OCI-LY7 (cell line): ENCODE results near the gene UVSSA. TPM values are rescaled to one million over a fixed set of nuclear protein-coding genes. Genes with fewer than 3 reads are reported as not detected.

Experiments
- BruUV-seq: library from RNA; stranded (reverse); fragments of 400-500 nt; replicated peaks from 2 replicates; lab custom pipeline; 2021; lab: Mats Ljungman, UMichigan
- CTCF ChIA-PET: fragments of 300-600 bp; sonication (Branson Sonifier 250); formaldehyde crosslinking; loops from one replicate; lab custom pipeline; 2022; ENCODE audit warnings: antibody characterized with exemption; ENCODE audit not compliant: unreplicated experiment; lab: Charles Lee
- POLR2A ChIA-PET: fragments of 300-600 bp; sonication (Branson Sonifier 250); formaldehyde crosslinking; loops from one replicate; lab custom pipeline; 2022; ENCODE audit warnings: antibody characterized with exemption; lab: Charles Lee
- DNase-seq: peaks from one replicate; pipeline ENCODE4 v3.0.0-alpha.2; 2015; ENCODE audit warnings: low spot score
- H2AFZ ChIP-seq: fragments of 200-600 bp; sonication (generic), shearing (Covaris generic); 2 replicates; pipeline ENCODE4 v1.6.1; 2014; ENCODE audit warnings: mild to moderate bottlenecking, antibody characterized with exemption, low read length, moderate library complexity
- H3K27ac ChIP-seq: fragments of 200-600 bp; sonication (generic); 2 replicates; pipeline ENCODE4 v1.5.1; 2014; ENCODE audit warnings: mixed run types, low read depth, mild to moderate bottlenecking, moderate library complexity, low read length, inconsistent platforms; ENCODE audit not compliant: poor library complexity, severe bottlenecking
- H3K36me3 ChIP-seq: fragments of 200-600 bp; sonication (generic); 2 replicates; pipeline ENCODE4 v1.6.1; 2014; ENCODE audit warnings: mild to moderate bottlenecking, antibody characterized with exemption, low read length, moderate library complexity, mixed read lengths; ENCODE audit not compliant: insufficient read depth
- H3K4me1 ChIP-seq: fragments of 200-600 bp; sonication (generic); 2 replicates; pipeline ENCODE4 v1.5.1; 2014; ENCODE audit warnings: mild to moderate bottlenecking, low read length; ENCODE audit not compliant: insufficient read depth, poor library complexity, severe bottlenecking
- H3K4me2 ChIP-seq: fragments of 200-600 bp; sonication (generic); 2 replicates; pipeline ENCODE4 v1.6.1; 2014; ENCODE audit warnings: mild to moderate bottlenecking, low read length
- H3K4me3 ChIP-seq: fragments of 200-600 bp; sonication (generic); 2 replicates; pipeline ENCODE4 v1.5.1; 2014; ENCODE audit warnings: mild to moderate bottlenecking, low read depth, low read length; ENCODE audit not compliant: poor library complexity, severe bottlenecking
- H3K79me2 ChIP-seq: fragments of 200-600 bp; sonication (generic); 2 replicates; pipeline ENCODE4 v1.6.1; 2016; ENCODE audit warnings: low read depth, mild to moderate bottlenecking, low read length, moderate library complexity, mixed read lengths; ENCODE audit not compliant: insufficient read depth
- H3K9me2 ChIP-seq: fragments of 200-600 bp; sonication (generic); 2 replicates; pipeline ENCODE4 v1.6.1; 2016; ENCODE audit warnings: mild to moderate bottlenecking, low read length, mixed read lengths; ENCODE audit not compliant: insufficient read depth
- H3K9me3 ChIP-seq: fragments of 200-600 bp; sonication (generic); 2 replicates; pipeline ENCODE4 v1.6.1; 2014; ENCODE audit warnings: mild to moderate bottlenecking, mixed run types, low read length, mixed read lengths
- H4K20me1 ChIP-seq: fragments of 200-600 bp; sonication (generic); 2 replicates; pipeline ENCODE4 v1.6.1; 2014; ENCODE audit warnings: mild to moderate bottlenecking, antibody characterized with exemption, low read length, moderate library complexity, mixed read lengths; ENCODE audit not compliant: insufficient read depth
- EZH2phosphoT487 ChIP-seq: fragments of 200-600 bp; sonication (generic); IDR thresholded peaks from 2 replicates; pipeline ENCODE4 v1.6.1; 2018; ENCODE audit warnings: low read depth, borderline replicate concordance, mild to moderate bottlenecking, mixed run types, antibody characterized with exemption, low read length, moderate library complexity, mixed read lengths
- intact Hi-C: fragments of 100-400 bp; cut with micrococcal nuclease; formaldehyde crosslinking; loops from one replicate; pipeline ENCODE4 v1.10.0; 2022; ENCODE audit not compliant: unreplicated experiment
- total RNA-seq, 2 experiments: library from RNA; depleted of rRNA in 1 of 2; stranded (reverse); fragments of >200 nt in 1 of 2; shearing (Covaris generic) in 1 of 2; gene quantifications; 2 replicates each; pipeline ENCODE4 v1.2.3, GENCODE V29; 2014 to 2022
- TF ChIP-seq, protein P1 (sequence below): fragments of 200-600 bp; sonication (generic); conservative IDR thresholded peaks from 2 replicates; pipeline ENCODE4 v1.5.1; 2014; ENCODE audit warnings: mild to moderate bottlenecking, antibody characterized with exemption, low read length, moderate library complexity, mixed read lengths

The UVSSA gene
- total RNA-seq, 2 experiments from 2014 or later, result 13.2 to 43.2 TPM

DNA sequence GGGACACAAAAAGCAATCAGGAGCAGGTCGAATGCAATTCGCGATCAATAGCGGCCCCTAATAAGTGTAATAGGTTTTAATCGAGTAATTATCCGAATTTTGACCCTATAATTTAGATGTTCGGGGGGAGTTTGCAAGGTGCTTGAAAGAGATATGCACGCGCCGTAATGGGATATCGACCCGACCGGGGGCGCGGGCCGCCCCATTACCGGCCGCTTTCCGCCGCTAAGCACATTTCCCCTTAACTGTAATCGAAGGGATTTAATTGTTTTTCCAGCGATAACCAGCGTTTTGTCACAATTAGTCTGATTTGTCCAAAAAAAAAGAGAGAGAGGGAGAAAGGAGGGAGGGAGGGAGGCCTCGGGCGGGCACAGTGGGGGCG is 58.2 kb downstream of the UVSSA start:
- ChIA-PET CTCF (no interaction called here), POLR2A (no interaction called here)
- no peak overlapping the region for H2AFZ ChIP-seq
- TF ChIP-seq, protein P1, sequence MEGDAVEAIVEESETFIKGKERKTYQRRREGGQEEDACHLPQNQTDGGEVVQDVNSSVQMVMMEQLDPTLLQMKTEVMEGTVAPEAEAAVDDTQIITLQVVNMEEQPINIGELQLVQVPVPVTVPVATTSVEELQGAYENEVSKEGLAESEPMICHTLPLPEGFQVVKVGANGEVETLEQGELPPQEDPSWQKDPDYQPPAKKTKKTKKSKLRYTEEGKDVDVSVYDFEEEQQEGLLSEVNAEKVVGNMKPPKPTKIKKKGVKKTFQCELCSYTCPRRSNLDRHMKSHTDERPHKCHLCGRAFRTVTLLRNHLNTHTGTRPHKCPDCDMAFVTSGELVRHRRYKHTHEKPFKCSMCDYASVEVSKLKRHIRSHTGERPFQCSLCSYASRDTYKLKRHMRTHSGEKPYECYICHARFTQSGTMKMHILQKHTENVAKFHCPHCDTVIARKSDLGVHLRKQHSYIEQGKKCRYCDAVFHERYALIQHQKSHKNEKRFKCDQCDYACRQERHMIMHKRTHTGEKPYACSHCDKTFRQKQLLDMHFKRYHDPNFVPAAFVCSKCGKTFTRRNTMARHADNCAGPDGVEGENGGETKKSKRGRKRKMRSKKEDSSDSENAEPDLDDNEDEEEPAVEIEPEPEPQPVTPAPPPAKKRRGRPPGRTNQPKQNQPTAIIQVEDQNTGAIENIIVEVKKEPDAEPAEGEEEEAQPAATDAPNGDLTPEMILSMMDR, result no peak
- no peak for TF ChIP-seq EZH2phosphoT487
- H3K9me2 ChIP-seq, result no peaks in the 10 kb centered on the region
- no peaks in the 10 kb centered on the region for H3K9me3 ChIP-seq
- intact Hi-C loops, result no loop called here
- no peak overlapping the region for H3K4me2 ChIP-seq
- no TSS peak for BruUV-seq
- H3K4me3 ChIP-seq, result no peak overlapping the region
- H3K36me3 ChIP-seq, result no peaks in the 10 kb centered on the region
- H3K27ac ChIP-seq, result no peak overlapping the region
- DNase-seq, result no peak
- no peaks in the 10 kb centered on the region for H3K4me1 ChIP-seq
- no peaks in the 10 kb centered on the region for H4K20me1 ChIP-seq
- no peaks in the 10 kb centered on the region for H3K79me2 ChIP-seq

DNA sequence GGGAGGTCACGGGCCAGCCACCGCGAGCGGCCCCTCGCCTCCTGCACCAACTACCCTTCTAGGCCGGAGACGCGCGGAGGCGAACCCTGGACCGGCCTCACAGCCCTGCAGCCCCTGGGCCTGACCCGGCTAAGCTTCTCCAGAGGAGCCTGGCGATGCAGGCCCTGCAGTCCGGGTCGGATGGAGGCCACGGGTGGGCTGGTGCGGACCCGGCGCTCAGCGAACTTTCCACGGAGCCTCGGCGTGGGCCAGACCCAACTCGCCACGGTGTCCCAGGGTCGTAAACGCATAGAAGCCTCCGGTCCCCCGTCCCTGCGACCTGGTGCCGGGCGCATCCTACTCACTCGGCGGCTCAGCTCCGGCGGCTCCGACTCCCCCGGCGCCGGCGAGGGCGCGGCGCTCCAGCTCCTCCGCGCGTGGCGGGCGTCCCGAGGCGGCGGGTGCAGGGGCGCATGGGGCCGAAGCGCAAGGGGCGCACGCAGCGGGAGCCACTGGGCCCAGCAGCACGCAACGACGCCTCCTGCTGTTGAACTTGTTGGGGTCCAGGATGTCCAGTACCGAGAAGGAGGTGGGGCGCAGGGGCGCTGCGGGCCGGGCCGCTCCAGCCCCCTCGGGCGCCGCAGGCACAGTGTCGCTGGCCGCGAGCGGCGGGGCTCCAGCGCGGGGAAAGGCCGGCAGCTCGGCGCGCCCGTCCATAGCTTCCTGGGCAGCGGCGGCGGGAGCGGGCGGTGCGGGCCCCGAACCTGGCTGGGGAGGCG is 58.8 kb downstream of the UVSSA start:
- Histone ChIP-seq H3K4me1 (no peaks in the 10 kb centered on the region), H3K4me3 (no peak overlapping the region), H4K20me1 (no peaks in the 10 kb centered on the region), H3K9me2 (no peaks in the 10 kb centered on the region), H3K27ac (no peak overlapping the region), H3K36me3 (no peaks in the 10 kb centered on the region), H2AFZ (no peak overlapping the region), H3K4me2 (no peak overlapping the region), H3K9me3 (no peaks in the 10 kb centered on the region), H3K79me2 (no peaks in the 10 kb centered on the region)
- TF ChIP-seq, protein P1, result no peak
- no peak for TF ChIP-seq EZH2phosphoT487
- intact Hi-C loops, result no loop called here
- DNase-seq, result no peak
- ChIA-PET CTCF (no interaction called here), POLR2A (no interaction called here)
- no TSS peak for BruUV-seq

DNA sequence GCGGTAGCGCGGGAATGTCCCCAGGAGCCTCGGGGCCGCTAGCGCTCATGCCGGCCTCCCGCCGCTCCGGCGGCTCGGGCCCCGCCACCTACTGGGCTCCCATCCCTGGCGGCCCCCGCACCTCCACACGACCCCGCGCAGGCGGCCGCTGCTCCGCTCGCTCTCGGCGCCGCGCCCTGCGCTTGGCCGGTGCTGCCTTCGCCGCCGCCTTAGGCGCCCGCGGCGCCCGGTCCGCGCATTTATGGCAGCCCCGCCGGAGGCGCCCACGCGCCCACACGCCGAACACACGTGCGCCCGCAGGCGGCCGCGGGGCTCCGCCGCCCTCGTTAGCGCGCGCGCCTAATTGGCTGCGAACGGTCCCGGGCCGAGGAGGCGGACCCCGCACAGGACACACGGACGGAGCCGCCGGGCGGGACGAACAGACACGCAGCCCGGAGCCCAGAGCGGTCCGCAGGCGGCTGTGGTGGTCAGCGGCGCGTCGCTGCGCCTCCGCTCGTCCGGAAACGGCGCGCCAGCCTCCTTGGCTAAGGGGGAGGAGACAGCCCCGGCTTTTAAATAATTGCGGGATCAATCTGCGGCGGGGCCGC is 59.5 kb downstream of the UVSSA start, which contains the start of gene NKX1-1:
Gene NKX1-1 (minus strand): TSS at position 49 of the 587 bp plus-strand sequence. CDS start 0 bp downstream, at position 49.
- Histone ChIP-seq H3K9me2 (no peaks in the 10 kb centered on the region), H3K4me3 (no peak within 1 kb of the TSS), H4K20me1 (no peaks in the 10 kb centered on the region), H3K9me3 (no peaks in the 10 kb centered on the region), H3K36me3 (no peaks in the 10 kb centered on the region), H3K27ac (no peak within 1 kb of the TSS), H3K4me1 (no peaks in the 10 kb centered on the region), H3K79me2 (no peaks in the 10 kb centered on the region), H2AFZ (no peak within 1 kb of the TSS), H3K4me2 (no peak within 1 kb of the TSS)
- ChIA-PET CTCF (no interaction called here), POLR2A (no interaction called here)
- no TSS peak for BruUV-seq
- no peak for DNase-seq
- TF ChIP-seq, protein P1, result no peak
- TF ChIP-seq EZH2phosphoT487, result no peak
- intact Hi-C loops, result no loop called here
